ENCODE measurements around the gene ACTR6. TPM values are rescaled to one million over a fixed set of nuclear protein-coding genes. Genes with fewer than 3 reads are reported as not detected.

ACTR6 gene
- total RNA-seq (10 to 100 TPM; 21.3 to 21.8 TPM), total RNA-seq (20.0 to 56.8 (median 41.3) reads per million in 172 experiments)
- 27.0 TPM for polyA plus RNA-seq (2013, experiment 1 of 2)
- 30.9 TPM for polyA plus RNA-seq (2013, experiment 2 of 2)

GRCh38 chr12:100200463-100201181 is at the start of gene ACTR6:
TSS of gene ACTR6 (plus strand) at chr12:100200815. CDS start at chr12:100200852, 37 bp downstream.
- peak; percentile 84 for ATAC-seq (ENCODE audit: poor library complexity)
- Mint-ChIP-seq H3K27ac (peak within 1 kb of the TSS; percentile 99), H3K4me1 (ENCODE audit: low read depth) (peaks cover 40% of the 10 kb centered on the region), H3K9me3 (no peaks in the 10 kb centered on the region), H3K27me3 (no peaks in the 10 kb centered on the region), H3K36me3 (ENCODE audit: low read depth) (peaks cover 45% of the 10 kb centered on the region), H3K4me3 (peak within 1 kb of the TSS; percentile 98)
- CTCF ChIA-PET, result interaction anchor here (0.6 to 1.8 kb wide), 5 partner anchors 28 to 67 kb away, joined by 3 to 10 read pairs (median 6); partner anchors contain the start of genes DEPDC4 and SCYL2
- Histone ChIP-seq H3K9me3 (ENCODE audit: control insufficient read depth in 1 of 2, insufficient read depth in 1 of 2, low read length in 2 of 2) (no peaks in the 10 kb centered on the region), H3K27me3 (ENCODE audit: control insufficient read depth in 1 of 2, insufficient read depth in 2 of 2, low read length in 2 of 2) (no peaks in the 10 kb centered on the region), H3K27ac (ENCODE audit: low read depth in 1 of 2, low read length in 2 of 2) (peak within 1 kb of the TSS; percentile 86 to 91), H3K36me3 (ENCODE audit: insufficient read depth, low read length) (peaks cover 12% of the 10 kb centered on the region), H3K4me1 (ENCODE audit: insufficient read depth, low read length) (peaks cover 47% of the 10 kb centered on the region), H3K4me3 (ENCODE audit: low read length) (peak within 1 kb of the TSS; percentile 73)
- POLR2A ChIA-PET, result interaction anchor here (0.6 to 3.2 kb wide), 13 partner anchors 11 to 1207 kb away, joined by 3 to 72 read pairs (median 4); partner anchors contain the start of genes ARL1, DEPDC4 and SCYL2
- TF ChIP-seq, protein P1, sequence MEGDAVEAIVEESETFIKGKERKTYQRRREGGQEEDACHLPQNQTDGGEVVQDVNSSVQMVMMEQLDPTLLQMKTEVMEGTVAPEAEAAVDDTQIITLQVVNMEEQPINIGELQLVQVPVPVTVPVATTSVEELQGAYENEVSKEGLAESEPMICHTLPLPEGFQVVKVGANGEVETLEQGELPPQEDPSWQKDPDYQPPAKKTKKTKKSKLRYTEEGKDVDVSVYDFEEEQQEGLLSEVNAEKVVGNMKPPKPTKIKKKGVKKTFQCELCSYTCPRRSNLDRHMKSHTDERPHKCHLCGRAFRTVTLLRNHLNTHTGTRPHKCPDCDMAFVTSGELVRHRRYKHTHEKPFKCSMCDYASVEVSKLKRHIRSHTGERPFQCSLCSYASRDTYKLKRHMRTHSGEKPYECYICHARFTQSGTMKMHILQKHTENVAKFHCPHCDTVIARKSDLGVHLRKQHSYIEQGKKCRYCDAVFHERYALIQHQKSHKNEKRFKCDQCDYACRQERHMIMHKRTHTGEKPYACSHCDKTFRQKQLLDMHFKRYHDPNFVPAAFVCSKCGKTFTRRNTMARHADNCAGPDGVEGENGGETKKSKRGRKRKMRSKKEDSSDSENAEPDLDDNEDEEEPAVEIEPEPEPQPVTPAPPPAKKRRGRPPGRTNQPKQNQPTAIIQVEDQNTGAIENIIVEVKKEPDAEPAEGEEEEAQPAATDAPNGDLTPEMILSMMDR (IDR thresholded peaks at IDR 0.05), result no peak
- peak; percentile 94 to 99 (median 97) for DNase-seq
- intact Hi-C loops (cut with DNase I, micrococcal nuclease), result loop anchor here (1.0 to 2.0 kb wide), 5 partner anchors 36 to 67 kb away; partner anchors contain the start of genes DEPDC4 (in 2 of the 2), SCYL2 (in 2 of the 2) and BLTP3B (in 1 of the 2)

DNA sequence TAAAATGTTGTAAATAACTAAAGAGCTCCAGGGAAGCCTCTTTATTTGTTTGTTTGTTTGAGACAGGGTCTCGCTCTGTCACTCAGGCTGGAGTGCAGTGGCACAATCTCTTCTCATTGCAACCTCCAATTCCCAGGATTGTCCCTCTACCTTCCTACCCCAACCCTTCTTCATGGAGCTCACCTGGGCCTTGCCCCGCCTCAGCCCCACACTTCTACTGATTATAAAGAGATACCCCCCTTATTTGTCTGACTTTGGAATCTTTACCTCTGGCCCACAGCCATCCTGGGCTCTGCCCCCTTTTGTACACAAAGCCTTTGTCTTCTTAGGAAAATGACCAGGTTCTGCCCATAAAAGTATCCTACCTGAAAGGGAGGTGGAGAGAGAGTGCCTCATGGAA is 48.8 kb upstream of the ACTR6 start:
- no peak overlapping the region for H3K4me3 Mint-ChIP-seq
- DNase-seq (no peak), ATAC-seq (ENCODE audit: poor library complexity) (no peak)
- CTCF ChIA-PET, result interaction anchor here (0.6 kb wide), 1 partner anchor 109 kb away, joined by 4 read pairs; no protein-coding TSS in a partner anchor
- no peaks in the 10 kb centered on the region for H3K36me3 Mint-ChIP-seq (ENCODE audit: low read depth)
- Histone ChIP-seq H3K27me3 (ENCODE audit: control insufficient read depth in 1 of 2, insufficient read depth in 2 of 2, low read length in 2 of 2) (no peaks in the 10 kb centered on the region), H3K4me1 (ENCODE audit: insufficient read depth, low read length) (peaks cover 6% of the 10 kb centered on the region), H3K9me3 (ENCODE audit: control insufficient read depth in 1 of 2, insufficient read depth in 1 of 2, low read length in 2 of 2) (no peaks in the 10 kb centered on the region), H3K36me3 (ENCODE audit: insufficient read depth, low read length) (no peaks in the 10 kb centered on the region), H3K4me3 (ENCODE audit: low read length) (no peak overlapping the region), H3K27ac (ENCODE audit: low read depth in 1 of 2, low read length in 2 of 2) (no peak overlapping the region)
- no peaks in the 10 kb centered on the region for H3K27me3 Mint-ChIP-seq
- H3K27ac Mint-ChIP-seq, result no peak overlapping the region
- TF ChIP-seq, protein P1 (IDR thresholded peaks at IDR 0.05), result no peak
- H3K9me3 Mint-ChIP-seq, result no peaks in the 10 kb centered on the region
- H3K4me1 Mint-ChIP-seq (ENCODE audit: low read depth), result peaks cover 4% of the 10 kb centered on the region
- POLR2A ChIA-PET, result no interaction called here
- intact Hi-C loops (cut with DNase I, micrococcal nuclease), result loop anchor here in 1 of 2 experiments (10.0 kb wide), 1 partner anchor 403 kb away; no protein-coding TSS in a partner anchor

DNA sequence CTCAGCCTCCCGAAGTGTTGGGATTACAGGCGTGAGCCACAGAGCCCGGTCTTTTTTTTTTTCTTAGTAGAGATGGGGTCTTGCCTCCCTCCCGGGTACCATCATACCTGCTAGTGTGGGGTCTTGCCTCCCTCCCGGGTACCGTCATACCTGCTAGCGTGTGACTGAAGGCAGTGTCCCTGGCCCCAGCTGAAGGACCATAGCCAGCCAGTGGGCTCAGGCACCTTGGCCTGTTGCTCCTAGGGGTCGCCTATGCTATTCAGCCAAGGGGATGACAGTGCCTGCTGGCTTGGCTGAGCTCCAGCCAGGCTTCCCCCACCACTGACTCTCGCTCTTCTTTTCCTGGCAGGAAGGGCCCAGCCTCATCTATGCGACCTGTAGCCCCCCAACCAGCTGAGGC is 47.5 kb upstream of the ACTR6 start:
- TF ChIP-seq, protein P1 (IDR thresholded peaks at IDR 0.05), result no peak
- H3K36me3 ChIP-seq (ENCODE audit: insufficient read depth, low read length), result no peaks in the 10 kb centered on the region
- Mint-ChIP-seq H3K27me3 (no peaks in the 10 kb centered on the region), H3K9me3 (no peaks in the 10 kb centered on the region), H3K27ac (no peak overlapping the region), H3K4me3 (no peak overlapping the region), H3K4me1 (ENCODE audit: low read depth) (peaks cover 4% of the 10 kb centered on the region), H3K36me3 (ENCODE audit: low read depth) (no peaks in the 10 kb centered on the region)
- peaks cover 6% of the 10 kb centered on the region for H3K4me1 ChIP-seq (ENCODE audit: insufficient read depth, low read length)
- ChIA-PET POLR2A (no interaction called here), CTCF (no interaction called here)
- H3K9me3 ChIP-seq (ENCODE audit: control insufficient read depth in 1 of 2, insufficient read depth in 1 of 2, low read length in 2 of 2), result no peaks in the 10 kb centered on the region
- no peak overlapping the region for H3K27ac ChIP-seq (ENCODE audit: low read depth in 1 of 2, low read length in 2 of 2)
- intact Hi-C loops (cut with DNase I, micrococcal nuclease), result loop anchor here in 1 of 2 experiments (10.0 kb wide), 1 partner anchor 402 kb away; no protein-coding TSS in a partner anchor
- H3K27me3 ChIP-seq (ENCODE audit: control insufficient read depth in 1 of 2, insufficient read depth in 2 of 2, low read length in 2 of 2), result no peaks in the 10 kb centered on the region
- no peak overlapping the region for H3K4me3 ChIP-seq (ENCODE audit: low read length)
- DNase-seq, result no peak
- ATAC-seq (ENCODE audit: poor library complexity), result no peak
